SU-DHL-6 (cell line): Measurements from ENCODE around the gene HLA-DPB1.
A peak's percentile ranks its signal among the peaks of the same experiment; 100 is the strongest.

Experiments used
- H2AFZ ChIP-seq: fragments of 200-600 bp; sonication (generic); 2 replicates; pipeline ENCODE4 v1.6.1; 2014; ENCODE audit warnings: low read depth, mild to moderate bottlenecking, moderate library complexity, mixed read lengths, antibody characterized with exemption, low read length; ENCODE audit not compliant: severe bottlenecking
- H3F3A ChIP-seq: fragments of 200-600 bp; shearing (Covaris generic); 2 replicates; pipeline ENCODE4 v1.6.0; 2016; ENCODE audit warnings: antibody characterized with exemption, mild to moderate bottlenecking; ENCODE audit not compliant: insufficient read depth
- H3K27ac ChIP-seq: fragments of 200-600 bp; sonication (generic); 2 replicates; pipeline ENCODE4 v1.5.1; 2016; ENCODE audit warnings: low read depth, mild to moderate bottlenecking, low read length, moderate library complexity, mixed read lengths
- H3K27me3 ChIP-seq: fragments of 200-600 bp; sonication (generic), shearing (Covaris generic); 2 replicates; pipeline ENCODE4 v1.6.0; 2014; ENCODE audit warnings: mild to moderate bottlenecking, low read length
- H3K36me3 ChIP-seq: fragments of 200-600 bp; sonication (generic); 2 replicates; pipeline ENCODE4 v1.6.1; 2014; ENCODE audit warnings: mild to moderate bottlenecking, low read length, mixed read lengths
- H3K4me2 ChIP-seq: fragments of 300-600, 200-600 bp; shearing (Covaris generic), sonication (generic); 2 replicates; pipeline ENCODE4 v1.6.0; 2014; ENCODE audit warnings: low read length, low read depth, mild to moderate bottlenecking; ENCODE audit not compliant: poor library complexity, severe bottlenecking
- H3K4me3 ChIP-seq: fragments of 200-600 bp; sonication (generic); 2 replicates; pipeline ENCODE4 v1.5.1; 2014; ENCODE audit warnings: antibody characterized with exemption, low read length, mild to moderate bottlenecking, mixed read lengths; ENCODE audit not compliant: insufficient read depth, poor library complexity, severe bottlenecking
- H3K79me2 ChIP-seq: fragments of 200-600 bp; sonication (generic); 2 replicates; pipeline ENCODE4 v1.6.1; 2014; ENCODE audit warnings: mild to moderate bottlenecking, low read length, moderate library complexity; ENCODE audit not compliant: insufficient read depth
- H3K9ac ChIP-seq: fragments of 200-600 bp; sonication (generic); 2 replicates; pipeline ENCODE4 v1.7.0; 2014; ENCODE audit warnings: mild to moderate bottlenecking, low read length
- H3K9me2 ChIP-seq: fragments of 200-600 bp; sonication (generic); replicated peaks from 2 replicates; pipeline ENCODE4 v1.6.1; 2014; ENCODE audit warnings: low read length; ENCODE audit not compliant: insufficient read depth
- H3K9me3 ChIP-seq: fragments of 200-600 bp; sonication (generic); 2 replicates; pipeline ENCODE4 v1.6.1; 2014; ENCODE audit warnings: low read length, mixed read lengths; ENCODE audit not compliant: insufficient read depth
- H4K20me1 ChIP-seq: fragments of 200-600 bp; sonication (generic); 2 replicates; pipeline ENCODE4 v1.6.1; 2014; ENCODE audit warnings: low read depth, mild to moderate bottlenecking, antibody characterized with exemption, low read length, moderate library complexity, mixed read lengths
- CTCF ChIP-seq: fragments of 200-600 bp; sonication (generic); IDR thresholded peaks from one replicate; pipeline ENCODE4 v1.5.1; 2017; ENCODE audit warnings: antibody characterized with exemption, mild to moderate bottlenecking, low read length, moderate library complexity; ENCODE audit not compliant: insufficient read depth, poor library complexity, severe bottlenecking
- EZH2phosphoT487 ChIP-seq: fragments of 200-600 bp; sonication (generic), shearing (Covaris generic); conservative IDR thresholded peaks from 2 replicates; pipeline ENCODE4 v1.6.1; 2018; ENCODE audit warnings: mild to moderate bottlenecking, antibody characterized with exemption, low read length, moderate library complexity, mixed read lengths

HLA-DPB1 gene

DNA sequence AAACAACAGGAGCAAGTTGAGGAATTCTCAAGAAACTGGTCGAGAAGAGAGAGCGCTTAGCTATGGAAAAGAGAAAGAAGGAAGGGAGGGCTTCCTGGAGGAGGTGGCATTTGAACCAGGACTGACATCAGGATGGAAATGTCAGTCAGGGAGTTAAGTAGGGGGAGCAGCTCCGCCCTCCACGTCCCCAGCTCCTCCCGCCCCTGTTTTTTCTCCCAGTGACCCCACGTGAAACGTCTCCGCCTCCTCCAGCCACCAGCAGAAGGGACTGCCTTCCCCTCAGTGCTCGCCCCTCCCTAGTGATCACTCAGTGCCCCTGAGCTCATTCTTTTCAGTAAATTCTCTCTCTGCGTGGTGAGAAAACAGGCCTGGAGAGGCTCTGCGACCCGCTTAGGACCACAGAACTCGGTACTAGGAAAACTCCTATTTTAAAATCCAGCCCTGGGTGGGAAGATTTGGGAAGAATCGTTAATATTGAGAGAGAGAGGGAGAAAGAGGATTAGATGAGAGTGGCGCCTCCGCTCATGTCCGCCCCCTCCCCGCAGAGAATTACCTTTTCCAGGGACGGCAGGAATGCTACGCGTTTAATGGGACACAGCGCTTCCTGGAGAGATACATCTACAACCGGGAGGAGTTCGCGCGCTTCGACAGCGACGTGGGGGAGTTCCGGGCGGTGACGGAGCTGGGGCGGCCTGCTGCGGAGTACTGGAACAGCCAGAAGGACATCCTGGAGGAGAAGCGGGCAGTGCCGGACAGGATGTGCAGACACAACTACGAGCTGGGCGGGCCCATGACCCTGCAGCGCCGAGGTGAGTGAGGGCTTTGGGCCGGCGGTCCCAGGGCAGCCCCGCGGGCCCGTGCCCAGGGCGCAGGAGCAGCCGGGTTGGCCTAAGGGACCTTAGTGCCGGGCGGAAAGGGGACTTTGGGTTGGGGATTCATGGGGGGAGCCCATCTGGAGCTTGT is 4.6 kb downstream of the HLA-DPB1 start:
- no peaks in the 10 kb centered on the region for H4K20me1 ChIP-seq
- H3K36me3 ChIP-seq: peaks cover 8% of the 10 kb centered on the region; the same call in 1 of the 2 replicates
- H3F3A ChIP-seq: peaks cover 9% of the 10 kb centered on the region
- no peaks in the 10 kb centered on the region for H3K27me3 ChIP-seq
- H3K4me3 ChIP-seq: no peak overlapping the region
- no peak overlapping the region for H3K9ac ChIP-seq
- TF ChIP-seq CTCF: no peak
- TF ChIP-seq EZH2phosphoT487: no peak
- H3K9me3 ChIP-seq: no peaks in the 10 kb centered on the region
- no peaks in the 10 kb centered on the region for H3K9me2 ChIP-seq
- H3K27ac ChIP-seq: no peak overlapping the region
- no peak overlapping the region for H3K4me2 ChIP-seq
- H2AFZ ChIP-seq: no peak overlapping the region
- H3K79me2 ChIP-seq: peaks cover 22% of the 10 kb centered on the region

- H3K27ac ChIP-seq: no peak overlapping the region
- TF ChIP-seq EZH2phosphoT487: no peak
- TF ChIP-seq CTCF: no peak
- no peaks in the 10 kb centered on the region for H3K9me3 ChIP-seq
- H3K4me3 ChIP-seq: no peak overlapping the region
- H3K36me3 ChIP-seq: peaks cover 10% of the 10 kb centered on the region; the same call in 1 of the 2 replicates
- H3K9me2 ChIP-seq: no peaks in the 10 kb centered on the region
- H3K79me2 ChIP-seq: peaks cover 18% of the 10 kb centered on the region
- H4K20me1 ChIP-seq: no peaks in the 10 kb centered on the region
- no peak overlapping the region for H3K9ac ChIP-seq
- no peaks in the 10 kb centered on the region for H3K27me3 ChIP-seq
- no peak overlapping the region for H3K4me2 ChIP-seq
- peaks cover 8% of the 10 kb centered on the region for H3F3A ChIP-seq
- H2AFZ ChIP-seq: no peak overlapping the region
These were observed 5.5 kb downstream of the HLA-DPB1 start for GRCh38 chr6:33081098-33081824.

GRCh38 chr6:33082702-33083101 is 6.9 kb downstream of the HLA-DPB1 start:
- peak; percentile 77 for TF ChIP-seq CTCF
- TF ChIP-seq EZH2phosphoT487: no peak

More at GRCh38 chr6:33082702-33083101, 6.9 kb downstream of the HLA-DPB1 start:
- no peaks in the 10 kb centered on the region for H3K9me2 ChIP-seq
- H3K27me3 ChIP-seq: no peaks in the 10 kb centered on the region
- peaks cover 8% of the 10 kb centered on the region for H3F3A ChIP-seq
- no peaks in the 10 kb centered on the region for H4K20me1 ChIP-seq
- peaks cover 23% of the 10 kb centered on the region; the same call in 1 of the 2 replicates for H3K36me3 ChIP-seq
- no peaks in the 10 kb centered on the region for H3K9me3 ChIP-seq
- H3K4me3 ChIP-seq: no peak overlapping the region
- H3K27ac ChIP-seq: no peak overlapping the region
- no peak overlapping the region for H3K9ac ChIP-seq
- no peak overlapping the region for H3K4me2 ChIP-seq
- peaks cover 11% of the 10 kb centered on the region; the same call in 1 of the 2 replicates for H3K79me2 ChIP-seq
- no peak overlapping the region for H2AFZ ChIP-seq
